ENCODE measurements around the gene PLIN1.

Gene PLIN1

DNA sequence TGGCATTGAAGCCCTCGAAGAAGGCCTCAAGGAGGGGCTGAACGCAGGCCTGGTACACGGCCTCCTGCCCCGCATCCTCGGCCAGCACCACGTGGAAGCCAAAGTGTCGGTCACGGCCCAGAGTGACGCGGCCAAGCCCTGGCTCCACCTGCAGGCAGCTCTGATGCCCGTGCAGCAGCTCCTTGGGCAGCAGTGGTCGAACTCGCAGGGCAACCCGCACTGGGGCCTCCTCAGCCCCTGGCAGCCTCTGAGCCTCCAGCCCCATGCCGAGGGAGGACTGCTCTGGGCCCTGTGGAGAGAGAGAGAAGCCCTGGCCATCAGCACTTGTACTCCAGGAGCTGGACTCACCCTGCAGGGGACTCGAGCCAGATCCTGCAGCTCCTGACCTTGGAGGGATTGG, 26.5 kb downstream of the PLIN1 start:
- no peak for DNase-seq (ENCODE audit: low read depth, low spot score)

DNA sequence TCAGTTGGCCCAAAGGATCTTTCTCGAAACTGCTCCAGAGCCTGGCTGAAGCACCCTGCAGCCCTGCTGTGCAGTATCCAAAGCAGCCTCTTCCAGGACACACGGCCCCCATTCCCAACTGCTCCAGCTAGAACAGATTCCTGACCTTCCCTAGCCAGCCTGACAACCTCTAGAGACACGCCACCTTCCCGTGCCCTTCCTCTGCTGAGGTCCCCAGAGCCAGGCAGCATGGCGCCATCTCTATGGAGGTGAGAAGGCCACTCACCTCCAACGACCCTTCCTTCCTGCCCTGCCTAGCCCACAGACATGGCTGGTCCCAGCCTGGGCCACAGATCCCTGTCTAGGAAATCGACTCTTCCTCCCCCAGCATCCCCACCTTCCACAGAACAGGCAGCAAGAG, 27.0 kb downstream of the PLIN1 start:
- DNase-seq (ENCODE audit: low read depth, low spot score) = no peak

DNA sequence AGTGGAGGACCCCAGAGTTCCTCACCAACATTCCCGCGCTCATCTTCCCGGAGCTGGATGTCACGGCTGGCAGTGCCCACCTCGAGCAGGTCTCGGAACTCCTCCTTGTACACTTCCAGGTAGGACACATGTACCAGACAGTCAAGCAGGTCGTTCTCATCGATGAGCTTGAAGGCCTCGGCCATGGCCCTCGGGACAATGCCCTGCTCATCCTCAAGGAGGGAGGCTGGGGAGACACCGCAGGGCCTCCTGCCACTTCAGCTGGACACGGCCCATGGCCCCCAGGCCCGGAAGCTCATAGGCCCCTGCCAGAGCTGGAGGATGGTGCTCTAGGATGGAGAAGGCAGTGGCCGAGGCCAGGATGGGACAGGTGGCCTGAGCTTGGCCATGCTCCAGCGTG, 29.5 kb downstream of the PLIN1 start:
- DNase-seq (ENCODE audit: low read depth, low spot score) = no peak

DNA sequence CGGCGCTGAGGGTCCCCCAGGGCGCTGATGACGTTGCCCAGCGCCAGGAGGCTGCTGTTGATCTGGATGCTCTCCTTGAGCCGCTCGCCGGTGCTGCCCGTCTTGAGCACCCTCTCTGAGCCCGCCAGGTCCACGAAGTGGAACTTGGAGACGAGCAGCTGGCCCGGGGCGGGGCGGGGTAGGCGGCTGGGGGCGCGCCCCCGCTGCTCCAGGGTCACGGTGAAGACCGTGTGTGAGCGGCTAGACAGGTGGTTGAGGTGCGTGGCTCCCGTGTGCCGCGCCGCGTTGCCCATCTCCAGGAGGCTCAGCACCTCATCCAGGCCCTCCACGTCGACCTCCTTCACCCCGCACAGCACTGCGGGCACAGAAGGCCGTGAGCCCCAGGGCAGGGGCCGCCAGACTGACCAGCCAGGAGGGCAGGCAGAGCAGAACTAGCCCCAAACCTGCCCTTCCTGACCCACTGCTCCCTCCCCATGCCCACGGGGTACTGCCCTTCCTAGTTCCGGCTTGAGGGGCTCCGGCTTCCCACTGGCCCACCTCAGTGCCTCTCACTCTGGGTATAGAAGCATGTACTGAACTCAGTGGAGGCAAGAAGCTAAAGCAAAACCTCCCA, 30.0 kb downstream of the PLIN1 start:
- no peak for DNase-seq (ENCODE audit: low read depth, low spot score)

DNA sequence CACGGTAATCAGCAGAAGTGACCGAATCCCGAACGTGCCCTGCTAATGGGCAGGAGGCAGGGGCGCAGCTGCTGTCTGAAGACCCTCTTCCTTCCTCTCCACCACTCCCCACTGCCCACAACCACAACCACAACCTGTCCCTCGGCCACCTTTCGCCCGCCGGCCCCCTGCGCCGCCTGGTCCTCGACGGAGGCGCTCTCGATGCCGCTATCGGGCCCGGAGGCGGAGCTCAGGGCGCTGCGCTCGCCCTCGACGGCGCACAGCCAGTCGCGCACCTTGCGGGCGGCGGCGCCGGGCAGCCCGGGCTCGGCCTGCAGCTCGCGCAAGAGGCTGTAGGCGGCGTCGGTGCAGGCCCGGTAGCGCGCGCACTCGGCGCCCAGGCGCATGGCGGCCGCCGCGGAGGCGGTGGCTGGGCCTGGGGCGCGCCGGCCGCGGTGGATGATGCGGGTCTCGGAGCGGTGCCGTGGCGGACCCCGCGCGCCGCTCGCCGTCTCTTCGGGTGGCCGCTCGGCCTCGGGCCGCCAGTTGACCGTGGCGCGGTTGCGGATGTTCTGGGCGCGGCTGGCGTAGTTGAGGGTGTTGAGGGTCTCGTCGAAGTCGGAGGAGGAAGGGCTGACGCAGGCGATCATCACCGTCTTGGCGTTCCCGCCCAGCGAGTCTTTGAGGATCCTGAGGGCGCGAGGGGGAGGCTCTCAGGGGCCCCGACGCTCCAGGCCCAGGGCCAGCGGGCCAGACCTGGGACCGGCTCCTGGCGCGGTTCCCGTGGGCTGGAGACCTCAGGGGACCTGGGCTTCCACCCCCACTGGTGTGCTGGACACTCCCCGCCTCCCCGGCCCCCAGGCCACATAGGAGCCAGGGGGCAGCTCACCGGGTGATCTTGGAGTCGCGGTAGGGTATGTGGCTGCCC, 30.8 kb downstream of the PLIN1 start:
- no peak for DNase-seq (ENCODE audit: low read depth, low spot score)

DNA sequence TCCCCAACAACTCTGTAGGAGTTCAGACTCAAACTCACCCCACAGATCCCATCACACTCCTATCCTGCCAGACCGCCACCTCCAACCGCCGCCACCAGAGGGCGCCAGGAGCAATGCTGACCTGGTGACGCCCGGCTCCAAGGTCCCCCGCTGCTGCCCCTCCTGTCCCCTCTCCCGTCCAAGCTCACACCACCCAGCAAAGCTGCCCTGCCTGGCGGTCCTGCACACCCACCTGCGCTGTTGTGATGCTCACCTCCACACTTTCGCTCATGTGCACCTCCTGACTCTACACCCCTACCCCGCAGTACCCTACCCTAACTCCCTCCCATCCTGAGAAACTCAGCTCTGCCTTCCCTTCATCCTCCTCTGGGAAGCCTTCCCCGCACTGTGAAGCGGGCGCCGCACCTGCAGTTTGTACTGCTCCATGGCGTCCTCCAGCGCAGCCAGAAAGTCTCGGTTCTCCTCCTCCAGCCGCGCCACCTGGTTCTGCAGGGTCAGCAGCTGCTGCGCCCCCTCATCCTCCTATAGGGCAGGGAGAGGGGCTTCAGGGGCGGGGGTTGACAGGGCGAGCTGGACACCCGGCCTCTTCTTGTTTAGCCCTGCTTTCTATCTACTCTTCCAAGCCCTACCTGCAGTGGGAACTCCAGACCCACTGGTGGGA, 31.8 kb downstream of the PLIN1 start:
- DNase-seq (ENCODE audit: low read depth, low spot score) = no peak

DNA sequence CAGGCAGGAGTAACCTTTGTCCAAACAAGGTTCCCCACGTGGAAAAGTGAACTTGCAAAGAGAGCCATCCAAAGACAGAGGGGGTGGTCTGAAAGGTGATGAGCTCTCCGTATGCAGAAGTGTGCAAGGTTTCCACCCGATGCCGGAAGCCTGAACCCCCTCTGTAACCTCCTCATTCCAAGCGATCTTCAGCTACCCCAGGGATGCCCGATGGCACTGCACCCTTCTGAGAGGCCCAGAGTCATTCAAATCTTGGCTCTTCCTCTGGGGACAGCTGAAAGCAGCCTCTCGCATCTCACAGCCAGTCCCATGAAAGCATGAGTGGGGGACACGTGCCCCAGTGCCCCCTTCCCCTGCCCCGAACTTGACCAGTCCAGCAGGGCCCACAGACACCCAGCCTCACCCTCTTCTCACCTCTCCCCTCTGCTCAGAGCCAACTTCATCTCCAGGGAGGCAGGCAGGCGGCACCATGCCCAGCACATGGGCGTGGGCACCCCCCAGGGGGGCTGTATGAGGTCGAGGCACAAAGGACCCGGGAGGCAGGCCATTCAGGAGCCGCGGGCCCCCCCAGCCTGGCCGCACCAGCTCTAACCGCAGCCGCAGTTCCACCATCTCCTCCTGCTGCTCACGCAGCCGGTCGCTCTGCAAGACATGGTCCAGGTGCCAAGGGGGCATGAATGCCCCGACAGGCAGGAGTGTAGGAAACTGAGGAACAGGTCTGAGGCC, 32.6 kb downstream of the PLIN1 start:
- no peak for DNase-seq (ENCODE audit: low read depth, low spot score)

DNA sequence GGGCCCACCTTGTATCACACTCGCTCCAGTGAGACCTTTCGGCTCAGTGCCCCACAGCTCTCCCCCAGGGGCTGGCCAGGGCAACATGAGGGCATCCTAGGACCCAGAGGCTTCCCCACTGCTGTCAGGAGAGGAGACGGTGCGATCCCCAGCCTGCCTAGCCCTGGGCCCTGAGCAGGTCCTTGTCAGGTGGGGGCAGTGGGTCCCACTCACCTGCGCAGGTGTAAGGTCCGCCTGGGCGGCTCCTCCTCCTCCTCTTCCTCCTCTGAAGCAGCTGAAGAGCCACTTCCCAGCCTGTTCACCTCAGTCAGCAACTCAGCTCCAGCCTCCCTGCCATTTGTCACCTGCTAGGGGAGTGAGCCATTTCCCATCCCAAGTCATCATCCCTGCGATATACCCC, 33.5 kb downstream of the PLIN1 start:
- no peak for DNase-seq (ENCODE audit: low read depth, low spot score)

DNA sequence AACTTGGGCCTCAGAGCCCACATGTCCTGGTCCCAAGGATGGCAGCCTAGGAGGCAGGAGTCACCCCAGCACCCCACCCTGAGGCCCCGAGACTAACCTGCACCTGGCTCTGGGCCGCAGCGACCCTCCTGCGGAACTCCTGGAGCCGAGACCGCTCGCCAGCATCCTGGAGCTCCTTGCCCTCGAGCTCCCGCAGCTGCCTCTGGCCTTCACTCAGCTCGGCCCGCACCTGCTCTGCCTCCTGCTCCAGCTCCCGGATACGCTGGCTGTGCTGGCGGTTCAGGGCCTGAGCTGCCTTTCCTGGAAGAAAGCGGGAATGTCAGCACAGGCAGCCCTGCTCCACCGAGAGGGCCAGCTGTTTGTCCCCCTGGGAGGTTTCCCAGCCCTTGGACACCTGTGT, 37.1 kb downstream of the PLIN1 start:
- no peak for DNase-seq (ENCODE audit: low read depth, low spot score)

DNA sequence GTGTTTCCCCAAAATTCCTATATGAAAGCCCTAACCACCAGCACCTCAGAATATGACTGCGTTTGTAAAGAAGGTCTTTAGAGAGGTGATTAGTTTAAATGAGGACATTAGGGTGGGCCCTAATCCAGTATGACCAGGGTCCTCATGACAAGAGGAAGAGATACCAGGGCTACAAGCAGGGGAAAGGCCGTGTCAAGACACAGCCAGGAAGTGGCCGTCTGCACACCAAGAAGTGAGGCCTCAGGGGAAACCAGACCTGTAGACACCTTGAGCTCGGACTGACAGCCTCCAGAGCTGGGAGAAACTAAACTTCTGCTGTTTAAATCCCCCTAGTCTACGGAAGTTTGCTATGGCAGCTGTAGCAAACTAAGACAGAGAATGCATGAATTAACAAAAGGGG, 38.1 kb downstream of the PLIN1 start:
- no peak for DNase-seq (ENCODE audit: low read depth, low spot score)

DNA sequence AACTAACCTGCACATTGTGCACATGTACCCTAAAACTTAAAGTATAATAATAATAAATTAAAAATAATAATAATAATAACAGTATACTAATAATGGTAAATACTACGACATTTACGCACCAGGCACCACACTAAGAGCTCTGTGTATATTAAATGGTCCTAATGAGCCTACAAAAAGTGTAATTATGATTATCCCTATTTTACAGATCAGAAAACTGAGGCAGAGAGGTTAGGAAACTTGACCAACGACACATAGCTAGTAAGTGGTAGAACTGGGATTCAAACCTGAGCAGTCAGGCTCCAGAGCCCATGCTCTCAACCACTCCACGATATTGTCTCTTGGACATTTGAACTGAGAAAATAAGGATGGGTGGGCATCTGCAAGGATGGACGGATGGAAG, 38.9 kb downstream of the PLIN1 start:
- DNase-seq (ENCODE audit: low read depth, low spot score) = no peak

DNA sequence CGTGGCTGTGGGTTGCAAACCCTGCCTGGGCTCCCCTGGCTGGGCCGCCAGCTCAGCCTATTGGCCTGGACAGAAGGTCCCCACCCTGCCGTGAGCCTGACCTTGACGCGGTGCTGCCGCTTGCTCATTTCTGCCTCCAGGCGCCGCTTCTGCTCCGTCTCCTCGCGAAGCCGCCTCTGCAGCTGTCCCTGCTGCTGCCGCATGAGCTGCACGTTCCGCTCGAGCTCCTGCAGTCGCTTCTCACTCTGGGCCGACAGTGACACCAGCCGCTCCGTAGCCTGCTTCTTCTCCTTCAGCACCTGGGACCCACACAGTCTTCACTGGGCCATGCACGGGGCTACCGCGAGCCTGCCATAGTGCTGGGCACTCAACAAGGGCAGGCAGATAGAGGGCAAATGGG, 45.6 kb downstream of the PLIN1 start:
- DNase-seq (ENCODE audit: low read depth, low spot score) = no peak

DNA sequence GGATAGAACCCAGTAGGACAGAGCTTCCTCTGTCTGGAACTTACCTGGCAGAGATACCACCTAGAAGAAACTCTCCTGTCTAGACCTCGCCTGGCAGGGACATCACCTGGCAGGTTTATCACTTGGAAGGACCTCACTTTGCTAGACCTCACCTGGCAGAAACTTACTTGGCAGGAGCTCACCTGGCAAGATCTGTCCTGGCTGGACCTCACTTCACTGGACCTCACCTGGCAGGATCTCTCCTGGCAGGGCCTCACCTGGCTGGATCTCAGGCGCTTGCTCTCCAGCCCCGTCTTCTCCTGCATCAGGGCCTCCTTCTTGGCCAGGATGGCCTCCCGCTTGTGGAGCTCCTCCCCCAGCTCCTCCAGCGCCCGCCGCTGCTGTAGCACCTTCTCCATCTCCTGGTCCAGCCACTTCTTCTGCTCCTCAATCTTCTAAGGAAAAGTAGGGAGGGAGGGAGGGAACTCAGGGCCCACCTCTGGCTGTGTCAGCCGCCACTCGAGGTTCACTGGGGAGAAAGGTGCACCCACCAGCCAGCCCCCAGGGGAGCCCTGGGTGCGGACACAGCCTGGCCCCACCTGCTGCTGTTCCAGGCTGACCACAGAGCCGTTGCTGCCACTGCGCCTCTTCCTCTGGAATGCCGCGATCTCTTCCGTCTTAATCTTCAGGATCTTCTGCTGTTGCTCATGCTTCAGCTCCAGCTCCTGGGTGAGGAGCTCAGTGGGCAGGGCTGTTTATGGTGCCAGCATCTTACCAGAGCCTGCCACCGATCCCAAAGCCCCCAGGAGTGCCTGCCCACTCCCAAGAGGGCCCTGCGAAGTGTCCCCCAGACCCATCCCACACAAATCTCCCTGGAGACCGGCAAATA, 46.4 kb downstream of the PLIN1 start:
- DNase-seq (ENCODE audit: low read depth, low spot score) = no peak

DNA sequence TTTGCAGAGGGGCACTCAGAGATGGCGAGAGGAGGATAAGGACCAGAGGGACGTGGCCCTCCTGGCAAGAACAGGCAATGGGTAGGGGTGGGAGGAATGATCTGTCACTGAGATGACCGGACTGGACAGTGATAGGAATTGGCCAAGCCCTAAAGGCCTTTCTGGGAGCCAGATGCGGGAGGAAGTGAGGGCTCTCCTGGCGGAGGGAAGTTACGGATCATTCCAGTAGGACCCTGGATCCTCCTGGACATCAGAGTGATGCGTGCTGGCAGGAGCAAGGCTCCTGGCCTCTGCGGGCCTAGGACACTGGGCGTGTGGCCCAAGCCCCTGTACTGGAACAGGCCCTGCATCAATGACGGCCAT, 47.3 kb downstream of the PLIN1 start:
- no peak for DNase-seq (ENCODE audit: low read depth, low spot score)

DNA sequence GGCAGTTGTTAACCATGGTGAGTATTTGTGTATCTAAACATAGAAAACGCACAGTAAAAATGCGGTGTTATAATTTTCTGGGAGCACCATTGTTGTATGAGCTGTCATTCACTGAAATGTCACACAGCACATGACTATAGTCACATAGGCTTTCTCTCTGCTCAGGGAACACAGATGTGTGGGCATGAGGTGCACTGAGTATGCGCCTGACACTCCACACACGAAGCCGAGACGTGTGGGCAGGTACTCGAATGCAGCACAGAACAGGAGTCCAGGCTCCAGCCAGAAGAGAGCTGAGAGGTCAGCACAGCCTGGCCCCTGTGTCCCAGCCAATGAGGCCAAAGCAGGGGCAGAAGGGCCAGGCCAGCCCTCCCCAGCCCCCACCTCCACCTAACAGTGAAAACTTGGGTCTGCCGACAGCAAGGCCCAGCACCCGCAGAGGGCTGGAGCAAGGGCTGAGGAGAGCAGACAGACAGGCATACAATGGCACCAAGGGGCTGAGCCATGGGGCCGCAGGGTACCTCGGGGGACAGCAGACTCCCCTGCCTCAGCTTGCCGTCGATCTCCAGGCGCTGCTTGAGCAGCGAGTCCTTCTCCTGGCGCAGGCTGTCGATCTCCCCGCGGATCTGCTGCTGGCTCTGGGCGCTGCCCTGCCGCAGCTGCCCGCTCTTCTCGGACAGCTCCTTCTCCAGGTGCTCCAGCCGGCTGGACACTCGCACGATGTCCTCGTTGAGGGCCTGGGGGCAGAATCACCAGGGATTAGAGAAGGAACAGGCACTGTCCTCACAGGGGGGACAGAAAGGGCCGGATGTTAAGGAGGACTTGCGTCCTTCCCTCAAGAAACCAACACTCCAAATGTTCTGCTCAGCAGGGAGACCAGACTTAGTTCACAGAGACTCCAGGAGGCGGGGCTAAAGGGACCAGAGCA, 47.9 kb downstream of the PLIN1 start:
- DNase-seq (ENCODE audit: low read depth, low spot score) = no peak

DNA sequence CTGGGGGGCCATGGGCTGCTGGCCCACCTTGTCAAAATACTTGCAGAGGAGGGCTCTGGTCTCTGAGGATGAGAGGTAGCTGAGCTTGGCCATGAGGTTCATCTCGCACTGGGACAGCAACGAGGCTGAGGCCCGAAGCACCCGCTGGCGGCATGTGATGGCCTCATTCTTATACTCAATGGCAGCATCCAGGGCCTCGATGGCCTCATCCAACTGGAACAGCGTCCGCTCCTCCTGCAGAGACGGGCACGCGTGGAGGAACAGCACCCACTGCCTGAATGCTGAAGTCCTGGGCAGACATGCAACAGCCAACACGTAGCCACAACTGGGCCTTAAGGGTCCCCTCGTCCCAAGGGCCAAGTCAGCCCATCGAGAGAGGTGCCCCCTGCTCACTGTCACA, 48.9 kb downstream of the PLIN1 start:
- DNase-seq (ENCODE audit: low read depth, low spot score) = no peak

DNA sequence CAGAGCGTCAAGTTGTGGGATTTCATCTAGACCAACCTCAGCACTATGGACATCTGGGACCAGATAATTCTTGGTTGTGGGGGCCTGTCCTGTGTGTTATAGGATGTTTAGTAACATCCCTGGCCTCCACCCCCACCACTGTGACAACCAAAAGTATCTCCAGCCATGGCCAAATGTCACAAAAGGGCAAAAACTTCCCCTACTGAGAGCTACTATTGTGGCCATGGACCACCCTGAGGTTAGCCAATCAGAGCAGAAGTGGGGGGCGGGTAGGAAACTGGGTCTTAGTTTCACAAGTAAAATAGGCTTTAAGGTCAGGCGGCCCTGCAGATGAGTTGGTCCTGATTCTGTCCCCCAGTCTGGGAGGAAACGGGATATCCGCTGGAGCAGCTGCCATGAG, 49.3 kb downstream of the PLIN1 start:
- DNase-seq (ENCODE audit: low read depth, low spot score) = no peak

DNA sequence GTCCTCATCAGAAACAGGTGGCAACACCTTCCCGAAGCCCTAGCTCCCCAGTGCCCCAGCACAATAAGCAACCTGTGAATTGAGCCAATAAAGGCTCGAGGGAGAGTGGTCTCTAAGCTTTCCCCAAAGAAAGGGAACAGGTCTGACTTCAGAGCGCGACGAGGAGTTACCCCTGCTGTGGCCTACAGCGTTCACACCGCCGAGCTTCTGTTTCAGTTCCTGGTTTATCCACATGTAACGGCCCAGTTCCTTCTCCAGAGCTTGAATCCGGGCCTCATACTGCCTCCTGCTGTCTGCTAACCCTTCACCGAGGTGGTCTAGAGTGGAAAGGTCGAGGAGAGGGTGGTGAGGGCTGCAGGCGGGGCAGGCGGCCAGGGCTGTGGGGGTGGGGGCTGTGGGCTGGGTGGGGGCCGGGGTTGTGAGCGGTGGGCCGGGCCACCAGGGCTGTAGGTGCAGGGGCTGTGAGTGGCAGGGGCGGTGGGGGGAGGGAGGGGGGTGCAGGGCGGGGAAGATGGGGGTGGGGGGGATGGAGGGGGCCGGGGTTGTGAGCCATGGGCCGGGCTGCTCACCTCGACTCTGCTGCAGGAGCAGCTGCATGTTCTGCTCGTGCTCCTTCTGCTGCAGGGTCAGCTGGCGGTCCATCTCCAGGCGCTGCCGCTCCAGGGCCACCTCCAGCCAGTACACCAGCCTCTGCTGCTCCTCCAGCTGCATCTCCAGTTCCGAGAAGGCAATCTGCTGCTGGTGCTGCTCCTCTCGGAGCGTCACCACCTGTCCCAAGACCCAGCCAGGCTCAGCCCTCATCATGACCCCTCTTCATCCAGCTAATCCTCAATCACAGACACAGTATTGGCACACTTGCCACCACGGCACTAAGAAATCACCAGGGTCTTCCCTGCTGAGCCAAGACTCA, 50.1 kb downstream of the PLIN1 start:
- no peak for DNase-seq (ENCODE audit: low read depth, low spot score)

DNA sequence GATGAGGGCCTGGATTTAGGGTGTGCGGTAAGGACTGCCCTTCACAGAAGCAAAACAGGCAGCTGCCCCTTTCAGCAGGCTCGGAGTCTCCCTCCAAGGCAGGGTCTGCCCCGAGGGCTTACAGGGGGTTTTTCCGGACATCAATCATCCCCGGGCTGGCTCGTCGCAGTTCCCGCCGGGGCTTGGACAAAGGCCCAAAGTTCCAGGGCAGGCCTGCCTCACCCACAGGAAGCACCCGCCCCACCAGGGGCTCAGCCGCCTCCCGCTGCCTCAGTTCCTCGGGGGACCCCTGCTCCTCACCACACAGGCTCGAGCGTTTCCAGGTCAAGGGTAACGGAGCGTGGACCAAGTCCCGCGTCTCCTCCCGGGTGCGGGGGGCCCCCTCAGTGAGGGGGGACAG, 50.9 kb downstream of the PLIN1 start:
- DNase-seq (ENCODE audit: low read depth, low spot score) = no peak
